DMS 273 treated with DMSO at 0.1 percent for 48 hours (cell line): ENCODE data around the gene ADISSP.

Source experiments
- DNase-seq: peaks from one replicate; lab custom pipeline; 2025; lab: John Stamatoyannopoulos, UW

ADISSP gene

DNA sequence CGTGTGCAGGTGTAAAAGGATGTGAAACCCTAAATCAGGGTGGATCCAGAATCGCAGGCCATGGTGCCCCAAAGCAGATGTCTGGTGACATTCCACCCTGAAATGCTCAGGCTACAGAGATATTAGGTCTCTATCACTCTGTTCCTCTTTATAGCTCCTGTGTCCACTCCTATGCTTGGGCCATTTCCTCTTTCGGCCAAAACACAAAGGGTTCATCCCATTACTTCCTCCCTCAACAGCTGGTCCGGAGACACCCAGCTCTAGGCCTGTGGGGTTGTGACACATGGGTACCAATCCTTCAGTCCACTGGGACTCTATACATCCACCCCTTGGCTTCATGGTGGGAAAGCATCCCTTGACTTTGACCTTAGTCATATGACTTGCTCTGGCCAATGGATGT is 53.5 kb downstream of the ADISSP start:
- no peak for DNase-seq

- DNase-seq = no peak
These were observed 55.2 kb downstream of the ADISSP start, which contains the start of gene SIGLEC1 for GRCh38 chr20:3712279-3712873. TSS of gene SIGLEC1 (minus strand) at chr20:3712600. CDS start at chr20:3707128, 5,472 bp downstream.

DNA sequence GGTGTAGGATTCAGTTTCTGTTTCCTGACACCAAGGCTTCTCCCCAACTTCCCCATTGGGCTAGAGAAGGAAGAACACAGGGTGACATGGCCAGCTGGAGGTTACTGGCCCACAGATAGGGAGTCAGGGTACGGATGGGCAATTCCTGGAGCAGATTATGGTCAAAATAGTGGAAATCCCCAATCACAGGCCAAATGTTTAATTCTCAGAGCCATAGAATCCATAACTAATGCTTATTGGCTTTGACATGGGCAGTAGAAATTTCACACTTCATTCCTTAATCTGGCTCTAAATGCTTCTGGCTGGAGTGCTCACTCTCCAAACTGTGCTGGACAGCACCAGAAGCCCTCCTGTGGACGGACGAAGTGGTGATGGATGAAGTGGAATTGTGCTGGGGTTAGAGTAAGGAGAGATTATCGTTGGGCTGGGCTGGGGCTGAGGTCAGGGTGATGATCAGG is 56.0 kb downstream of the ADISSP start:
- no peak for DNase-seq

- DNase-seq = no peak
These were observed 56.7 kb downstream of the ADISSP start for GRCh38 chr20:3710703-3711483.

GRCh38 chr20:3710011-3710466 is 57.5 kb downstream of the ADISSP start:
- DNase-seq = no peak

DNA sequence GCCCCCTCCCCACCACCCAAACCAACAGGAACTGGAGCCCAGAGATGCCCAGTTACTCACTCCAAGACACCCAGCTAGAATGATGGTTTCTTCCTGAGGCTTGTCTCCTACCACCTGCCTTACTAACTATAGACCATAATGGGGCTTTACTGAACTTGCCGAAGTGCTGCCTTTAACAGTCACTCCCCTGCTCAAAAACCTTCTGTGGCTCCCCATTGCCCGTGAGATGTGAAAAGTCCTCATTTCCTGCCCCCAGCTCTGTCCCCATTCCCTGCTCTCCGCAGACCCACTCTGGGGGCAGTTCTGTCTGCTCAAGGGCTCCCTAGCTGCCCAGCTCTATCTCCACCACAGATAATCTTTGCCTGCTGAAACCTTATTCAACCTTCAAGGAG is 60.0 kb downstream of the ADISSP start:
- DNase-seq = no peak

DNA sequence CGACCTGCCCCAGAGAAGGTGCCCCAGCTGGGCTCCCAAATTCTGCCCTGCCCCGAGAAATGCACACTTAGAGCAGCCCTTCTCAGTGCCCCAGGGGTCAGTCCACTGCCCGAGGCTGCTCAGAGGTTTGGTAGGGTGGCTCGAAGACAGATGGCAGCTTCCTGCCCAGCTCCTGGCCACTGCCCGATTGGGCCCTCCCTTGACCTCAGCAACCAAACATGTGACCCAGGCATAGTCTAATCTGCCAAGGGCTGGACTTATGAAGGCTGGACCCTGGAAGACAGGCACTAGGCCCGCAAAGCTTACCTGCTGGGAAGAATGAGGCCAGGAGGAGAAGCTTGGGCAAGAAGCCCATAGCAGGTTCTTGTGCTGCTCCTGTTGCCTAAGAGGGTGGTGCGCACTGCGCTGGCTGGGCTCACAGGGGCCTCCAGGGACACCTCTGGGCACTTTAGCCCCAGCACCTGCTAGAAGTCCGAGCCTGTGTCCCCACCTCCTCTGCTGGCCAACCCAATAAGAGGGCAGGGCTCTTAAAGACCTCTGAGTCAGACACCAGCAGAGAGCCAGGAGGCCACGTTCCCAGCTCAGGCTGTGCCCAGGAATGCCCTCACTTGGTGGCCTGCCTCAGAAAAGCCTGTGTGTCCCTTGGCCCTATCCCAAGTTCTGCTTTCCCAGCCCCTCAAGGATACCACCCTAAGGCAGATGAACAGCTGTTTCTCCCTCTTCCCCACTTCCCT is 60.6 kb downstream of the ADISSP start:
- no peak for DNase-seq

GRCh38 chr20:3705970-3706739 is 61.4 kb downstream of the ADISSP start:
- no peak for DNase-seq

DNA sequence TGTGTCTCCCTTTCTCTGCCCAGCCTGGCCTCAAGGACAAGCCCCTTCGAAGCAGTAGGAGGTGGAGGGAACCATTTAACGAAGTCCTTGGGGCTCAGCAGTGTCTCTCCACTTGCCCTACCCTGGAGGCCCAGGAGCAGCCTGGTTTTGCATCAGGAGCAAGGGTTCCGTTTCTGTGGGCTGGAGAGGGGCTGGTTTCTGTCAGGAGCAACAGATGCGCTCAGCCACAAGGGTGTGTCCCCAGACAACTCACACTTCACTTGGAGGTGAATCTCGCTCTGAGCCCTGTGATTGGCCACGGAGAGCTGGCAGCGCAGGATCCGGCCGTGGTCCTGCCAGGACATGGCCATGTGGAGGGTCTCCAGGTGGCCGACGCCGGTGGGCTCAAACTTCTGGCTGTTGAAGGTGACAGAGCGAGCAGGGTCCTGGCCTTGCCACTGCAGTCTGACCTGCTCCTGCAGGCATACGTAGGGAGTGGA is 62.0 kb downstream of the ADISSP start:
- DNase-seq = no peak

DNA sequence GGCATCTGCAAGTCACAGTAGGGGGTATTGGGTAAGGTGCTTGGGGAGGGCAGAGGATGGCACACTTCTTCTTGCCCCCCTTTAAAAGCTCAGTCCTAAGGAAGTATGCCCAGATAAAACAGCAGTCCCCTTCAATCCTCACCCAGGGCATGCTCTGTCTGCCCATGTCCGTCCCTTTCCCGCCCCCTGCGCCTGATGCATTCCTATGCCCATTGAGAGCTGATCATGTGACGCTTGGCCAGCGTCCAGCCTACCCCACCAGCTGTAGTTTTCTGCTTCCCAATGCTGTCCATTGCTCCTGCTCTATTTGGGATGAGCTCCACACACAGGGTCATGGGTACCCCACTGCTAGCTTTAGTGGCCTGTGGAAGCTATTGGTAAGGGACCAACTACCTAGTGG is 63.5 kb downstream of the ADISSP start:
- no peak for DNase-seq
